Kidney epithelial cell (primary cell): Measurements from ENCODE around the gene TOP3A. TPM values are rescaled to one million over a fixed set of nuclear protein-coding genes. Genes with fewer than 3 reads are reported as not detected.

Source experiments
- DNase-seq: peaks from one replicate; pipeline ENCODE4 v3.0.0-alpha.2; 2010; ENCODE audit warnings: low read depth
- H3K27me3 ChIP-seq: 2 replicates; pipeline ENCODE4 v1.6.0; 2011; ENCODE audit warnings: low read length; ENCODE audit not compliant: control insufficient read depth, insufficient read depth
- H3K36me3 ChIP-seq: 2 replicates; pipeline ENCODE4 v1.5.1; 2011; ENCODE audit warnings: low read length; ENCODE audit not compliant: control insufficient read depth, insufficient read depth
- H3K4me3 ChIP-seq: 2 replicates; pipeline ENCODE4 v1.5.1; 2011; ENCODE audit warnings: low read depth, mild to moderate bottlenecking, control low read depth, low read length
- total RNA-seq: library from RNA; depleted of rRNA; stranded (reverse); fragments of >200 nt; gene quantifications from 2 replicates; pipeline ENCODE4 v1.2.3, GENCODE V29; 2015
- TF ChIP-seq, protein P1 (sequence below): IDR thresholded peaks from 2 replicates; pipeline ENCODE4 v1.5.1; 2011; ENCODE audit warnings: mild to moderate bottlenecking, moderate library complexity, low read length, control low read depth, inconsistent platforms; ENCODE audit not compliant: insufficient read depth, poor library complexity, severe bottlenecking

TOP3A gene, protein sequence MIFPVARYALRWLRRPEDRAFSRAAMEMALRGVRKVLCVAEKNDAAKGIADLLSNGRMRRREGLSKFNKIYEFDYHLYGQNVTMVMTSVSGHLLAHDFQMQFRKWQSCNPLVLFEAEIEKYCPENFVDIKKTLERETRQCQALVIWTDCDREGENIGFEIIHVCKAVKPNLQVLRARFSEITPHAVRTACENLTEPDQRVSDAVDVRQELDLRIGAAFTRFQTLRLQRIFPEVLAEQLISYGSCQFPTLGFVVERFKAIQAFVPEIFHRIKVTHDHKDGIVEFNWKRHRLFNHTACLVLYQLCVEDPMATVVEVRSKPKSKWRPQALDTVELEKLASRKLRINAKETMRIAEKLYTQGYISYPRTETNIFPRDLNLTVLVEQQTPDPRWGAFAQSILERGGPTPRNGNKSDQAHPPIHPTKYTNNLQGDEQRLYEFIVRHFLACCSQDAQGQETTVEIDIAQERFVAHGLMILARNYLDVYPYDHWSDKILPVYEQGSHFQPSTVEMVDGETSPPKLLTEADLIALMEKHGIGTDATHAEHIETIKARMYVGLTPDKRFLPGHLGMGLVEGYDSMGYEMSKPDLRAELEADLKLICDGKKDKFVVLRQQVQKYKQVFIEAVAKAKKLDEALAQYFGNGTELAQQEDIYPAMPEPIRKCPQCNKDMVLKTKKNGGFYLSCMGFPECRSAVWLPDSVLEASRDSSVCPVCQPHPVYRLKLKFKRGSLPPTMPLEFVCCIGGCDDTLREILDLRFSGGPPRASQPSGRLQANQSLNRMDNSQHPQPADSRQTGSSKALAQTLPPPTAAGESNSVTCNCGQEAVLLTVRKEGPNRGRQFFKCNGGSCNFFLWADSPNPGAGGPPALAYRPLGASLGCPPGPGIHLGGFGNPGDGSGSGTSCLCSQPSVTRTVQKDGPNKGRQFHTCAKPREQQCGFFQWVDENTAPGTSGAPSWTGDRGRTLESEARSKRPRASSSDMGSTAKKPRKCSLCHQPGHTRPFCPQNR
- total RNA-seq = 28.2 and 35.6 TPM in 2 replicates

DNA sequence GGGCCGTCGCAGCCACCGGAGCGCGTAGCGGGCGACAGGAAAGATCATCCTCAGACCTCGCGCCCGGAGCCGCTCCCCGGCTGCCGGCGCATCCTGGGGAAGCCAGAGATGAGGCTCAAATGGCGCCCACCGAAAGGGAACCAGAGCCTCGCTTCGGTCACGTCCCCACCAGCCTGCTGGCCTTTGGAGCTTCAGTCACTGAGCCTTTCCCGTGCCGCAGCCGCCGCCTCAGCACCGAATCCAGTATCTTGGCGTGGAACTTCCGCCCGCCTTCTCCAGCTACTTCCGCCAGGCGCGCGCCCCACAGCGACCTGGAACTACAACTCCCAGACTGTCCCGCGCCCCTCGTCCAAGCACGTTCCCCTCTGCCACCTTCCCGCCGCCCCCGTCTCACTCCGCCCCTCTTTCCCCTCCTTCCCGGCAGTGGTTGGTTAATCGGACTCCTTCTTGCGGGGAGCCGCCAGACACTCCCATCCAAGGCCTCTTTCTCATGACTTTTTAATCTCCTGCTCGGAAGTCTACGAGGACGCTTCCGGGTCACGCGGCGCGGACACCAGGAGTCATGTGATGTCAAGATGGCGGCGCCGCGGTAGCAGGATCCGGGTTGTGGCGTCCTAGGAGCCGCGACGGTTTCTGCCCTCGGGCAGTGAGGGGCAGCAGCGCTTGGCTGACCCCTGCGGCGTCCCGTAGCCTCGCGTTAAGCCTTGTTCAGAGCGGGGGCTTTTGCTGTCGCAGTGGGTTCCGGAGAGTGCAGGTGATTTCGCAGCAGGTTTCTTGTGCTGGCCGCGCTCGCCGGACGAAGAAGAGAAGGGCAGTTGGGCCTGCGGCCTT lies at the start of gene TOP3A, which contains the start of gene SMCR8:
Gene TOP3A (minus strand): TSS at position 264 of the 831 bp plus-strand sequence. CDS start 216 bp downstream, at position 48.
Gene SMCR8 (plus strand): TSS at position 563 of the 831 bp plus-strand sequence. CDS start 497 bp downstream, outside the sequence.
- H3K4me3 ChIP-seq = peak within 1 kb of the TSS; percentile 78
- no peaks in the 10 kb centered on the region for H3K27me3 ChIP-seq
- peaks cover 4% of the 10 kb centered on the region for H3K36me3 ChIP-seq
- DNase-seq = peak; percentile 96
- TF ChIP-seq, protein P1, sequence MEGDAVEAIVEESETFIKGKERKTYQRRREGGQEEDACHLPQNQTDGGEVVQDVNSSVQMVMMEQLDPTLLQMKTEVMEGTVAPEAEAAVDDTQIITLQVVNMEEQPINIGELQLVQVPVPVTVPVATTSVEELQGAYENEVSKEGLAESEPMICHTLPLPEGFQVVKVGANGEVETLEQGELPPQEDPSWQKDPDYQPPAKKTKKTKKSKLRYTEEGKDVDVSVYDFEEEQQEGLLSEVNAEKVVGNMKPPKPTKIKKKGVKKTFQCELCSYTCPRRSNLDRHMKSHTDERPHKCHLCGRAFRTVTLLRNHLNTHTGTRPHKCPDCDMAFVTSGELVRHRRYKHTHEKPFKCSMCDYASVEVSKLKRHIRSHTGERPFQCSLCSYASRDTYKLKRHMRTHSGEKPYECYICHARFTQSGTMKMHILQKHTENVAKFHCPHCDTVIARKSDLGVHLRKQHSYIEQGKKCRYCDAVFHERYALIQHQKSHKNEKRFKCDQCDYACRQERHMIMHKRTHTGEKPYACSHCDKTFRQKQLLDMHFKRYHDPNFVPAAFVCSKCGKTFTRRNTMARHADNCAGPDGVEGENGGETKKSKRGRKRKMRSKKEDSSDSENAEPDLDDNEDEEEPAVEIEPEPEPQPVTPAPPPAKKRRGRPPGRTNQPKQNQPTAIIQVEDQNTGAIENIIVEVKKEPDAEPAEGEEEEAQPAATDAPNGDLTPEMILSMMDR = no peak

DNA sequence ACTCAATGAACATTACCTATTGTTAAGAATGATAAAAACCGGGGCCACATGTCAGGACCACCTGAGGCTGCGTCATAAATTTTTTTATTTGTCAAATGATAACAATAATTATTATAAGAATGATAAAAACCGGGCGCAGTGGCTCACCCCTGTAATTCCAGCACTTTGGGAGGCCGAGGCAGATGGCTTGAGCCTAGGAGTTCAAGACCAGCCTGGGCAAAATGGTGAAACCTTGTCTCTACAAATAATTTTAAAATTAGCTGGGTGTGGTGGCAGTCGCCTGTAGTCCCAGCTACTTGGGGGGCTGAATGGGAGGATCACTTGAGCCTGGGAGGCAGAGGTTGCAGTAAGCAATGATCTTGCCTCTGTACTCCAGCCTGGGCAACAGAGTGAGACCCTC lies 49.4 kb upstream of the TOP3A start:
- no peak for DNase-seq
- Histone ChIP-seq H3K27me3 (no peaks in the 10 kb centered on the region), H3K36me3 (no peaks in the 10 kb centered on the region), H3K4me3 (no peak overlapping the region)
- TF ChIP-seq, protein P1 = no peak

DNA sequence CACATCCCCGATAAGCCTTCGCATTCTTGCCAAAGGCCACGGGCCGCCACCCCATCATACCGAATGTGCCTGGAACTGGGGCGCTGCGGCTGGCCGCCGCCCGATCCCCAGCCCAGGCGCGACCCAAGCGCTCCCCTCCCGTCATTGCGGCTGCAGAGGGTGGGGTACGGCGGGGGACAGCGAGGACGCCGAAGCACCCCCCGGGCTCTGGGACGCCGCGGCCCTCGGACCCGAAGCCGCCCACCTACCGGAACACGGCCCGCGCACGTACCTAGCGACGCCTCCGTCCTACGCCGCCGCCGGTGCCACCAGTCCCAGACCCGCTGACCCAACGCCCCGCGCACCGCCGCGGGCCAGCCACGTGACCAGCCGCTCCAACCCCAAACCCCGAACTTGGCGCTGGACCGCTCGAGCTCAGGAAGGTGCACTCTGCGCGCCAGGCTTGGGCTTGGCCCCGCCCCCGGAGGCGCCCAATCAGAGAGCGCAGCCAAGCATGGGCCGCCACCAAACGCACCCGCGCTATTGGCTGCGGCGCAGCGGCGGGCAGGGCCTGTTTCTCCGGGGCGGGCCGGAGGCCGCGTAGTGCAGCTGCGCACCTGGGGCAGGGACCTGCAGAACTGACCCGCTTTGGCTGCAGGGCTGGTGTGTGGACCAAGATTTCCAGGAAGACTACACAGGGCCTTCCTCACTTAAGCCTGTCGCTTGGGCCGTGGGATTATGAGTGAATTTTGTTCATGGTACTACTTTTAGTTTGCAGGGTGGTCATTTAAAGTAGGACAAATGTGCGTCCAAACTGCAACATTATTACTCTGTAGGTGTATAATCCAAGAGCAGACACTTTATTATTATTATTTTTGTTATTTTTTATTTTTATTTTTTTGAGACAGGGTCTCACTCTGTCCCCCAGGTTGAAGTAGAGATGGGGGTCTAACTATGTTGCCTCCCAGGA lies 48.6 kb upstream of the TOP3A start, which contains the start of gene SHMT1:
Gene SHMT1 (minus strand): TSS at position 450 of the 949 bp plus-strand sequence. CDS start 7,569 bp downstream, outside the sequence.
- DNase-seq = peak; percentile 57
- Histone ChIP-seq H3K4me3 (peak within 1 kb of the TSS; percentile 76), H3K27me3 (no peaks in the 10 kb centered on the region), H3K36me3 (no peaks in the 10 kb centered on the region)
- TF ChIP-seq, protein P1 = no peak

DNA sequence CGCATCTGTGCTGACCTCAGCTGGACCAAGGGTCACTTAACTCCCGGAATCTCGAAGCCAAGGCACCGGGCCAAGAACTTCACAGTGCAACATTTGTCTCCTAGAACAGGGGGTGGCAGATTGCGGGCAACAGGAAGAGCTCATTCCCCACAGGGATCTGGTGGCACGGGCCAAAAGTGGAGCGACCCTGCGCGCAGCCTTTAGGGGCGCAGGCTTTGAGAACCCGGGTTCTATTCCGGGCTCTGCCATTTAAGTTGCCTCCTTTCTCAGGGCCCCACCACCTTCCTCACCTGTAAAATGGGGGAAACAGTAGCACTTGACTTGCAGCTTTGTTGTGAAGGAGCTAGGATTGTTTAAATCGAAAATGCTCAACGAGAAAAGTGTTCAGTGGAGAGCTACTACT lies 47.9 kb upstream of the TOP3A start:
- Histone ChIP-seq H3K27me3 (no peaks in the 10 kb centered on the region), H3K4me3 (peak overlapping the region; percentile 76), H3K36me3 (no peaks in the 10 kb centered on the region)
- TF ChIP-seq, protein P1 = no peak
- peak; percentile 42 for DNase-seq
